Measurements from ENCODE around the gene PITX3.
"Not testable (repeated sequence)": the region's sequence is repeated elsewhere in the genome, so short reads cannot be mapped to it uniquely, and the experiment has no call there.

PITX3 gene

DNA sequence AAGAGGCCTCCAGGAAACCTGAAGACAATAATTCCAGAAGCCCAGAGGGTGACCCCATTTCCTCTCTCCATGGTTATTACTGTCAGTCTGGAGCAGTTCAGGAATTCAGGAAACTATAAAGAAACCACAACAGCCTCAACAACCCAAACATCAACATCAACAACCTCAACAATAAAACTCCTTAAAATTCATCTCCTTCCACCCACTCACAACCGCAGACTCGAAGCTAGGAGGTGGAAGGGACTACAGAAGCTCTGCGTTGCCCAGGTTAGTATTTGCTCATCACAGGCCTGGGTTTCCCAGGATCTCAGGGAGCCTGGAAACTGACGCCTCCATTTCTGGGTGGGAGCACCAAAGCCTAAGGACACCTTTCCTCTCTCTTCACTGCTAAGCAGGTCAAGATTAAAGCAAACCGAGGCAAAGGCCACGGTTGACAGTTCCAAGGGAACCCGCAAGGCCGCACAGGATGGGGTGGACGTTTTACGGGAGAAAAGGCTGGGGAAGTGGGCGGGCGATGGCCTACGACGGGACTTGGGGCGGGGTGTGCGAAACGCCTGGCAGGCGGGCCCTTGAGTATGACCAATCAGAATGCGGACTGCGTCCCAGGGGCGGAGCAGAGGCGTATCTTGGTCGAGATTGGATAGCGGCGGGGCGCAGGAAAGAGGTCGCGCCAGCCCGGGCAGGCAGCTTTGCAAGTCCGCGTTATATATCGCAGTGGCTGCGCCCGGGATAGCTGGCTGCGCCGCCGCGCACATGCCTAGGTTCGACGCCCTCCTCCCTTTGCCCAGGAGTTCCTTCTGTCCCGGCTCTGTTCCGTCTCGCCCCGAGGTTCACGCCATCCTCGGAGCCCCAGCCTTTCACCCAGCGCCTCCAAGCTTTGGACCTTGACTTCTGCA is 15.4 kb downstream of the PITX3 start, which contains the start of gene ELOVL3:
TSS of gene ELOVL3 (plus strand) at position 654 of the 896 bp plus-strand sequence. CDS start 250 bp downstream, outside the sequence.
- DNase-seq: peak; percentile 76 to 80

DNA sequence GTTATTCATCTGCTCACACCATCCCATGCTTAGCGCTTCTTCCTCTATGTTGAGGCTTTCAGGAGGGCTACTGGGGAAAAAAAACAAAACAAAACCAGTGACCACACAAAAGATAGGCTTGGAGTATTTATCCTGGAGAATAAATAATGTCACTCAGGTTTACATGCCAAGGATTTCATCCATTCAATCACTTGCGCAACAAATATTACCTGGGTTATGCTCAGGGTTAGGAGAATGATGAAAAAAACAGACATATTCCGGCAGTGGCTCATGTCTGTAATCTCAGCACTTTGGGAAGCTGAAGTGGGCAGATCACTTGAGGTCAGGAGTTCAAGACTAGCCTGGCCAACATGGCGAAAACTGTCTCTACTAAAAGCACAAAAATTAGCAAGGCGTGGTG is 18.5 kb downstream of the PITX3 start:
- DNase-seq: no peak

DNA sequence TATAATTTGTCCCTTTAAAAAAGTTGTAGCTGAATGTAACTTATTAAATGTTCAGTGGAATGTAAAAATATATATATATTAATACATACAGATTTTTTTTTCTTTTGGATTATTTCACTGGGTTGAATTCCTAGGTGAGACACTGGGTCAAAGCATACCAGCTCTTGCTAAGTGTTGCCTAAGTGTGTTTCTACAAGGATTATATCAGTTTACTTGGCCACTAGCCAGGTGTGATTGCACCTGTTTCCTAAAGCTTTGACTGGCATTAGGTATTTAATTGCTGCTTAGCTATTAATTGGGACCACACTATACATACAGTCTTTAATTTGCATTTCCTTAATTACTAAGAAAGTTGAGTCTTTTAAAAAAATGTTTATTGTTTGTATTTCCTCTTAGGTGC is 20.7 kb downstream of the PITX3 start:
- DNase-seq: no peak

DNA sequence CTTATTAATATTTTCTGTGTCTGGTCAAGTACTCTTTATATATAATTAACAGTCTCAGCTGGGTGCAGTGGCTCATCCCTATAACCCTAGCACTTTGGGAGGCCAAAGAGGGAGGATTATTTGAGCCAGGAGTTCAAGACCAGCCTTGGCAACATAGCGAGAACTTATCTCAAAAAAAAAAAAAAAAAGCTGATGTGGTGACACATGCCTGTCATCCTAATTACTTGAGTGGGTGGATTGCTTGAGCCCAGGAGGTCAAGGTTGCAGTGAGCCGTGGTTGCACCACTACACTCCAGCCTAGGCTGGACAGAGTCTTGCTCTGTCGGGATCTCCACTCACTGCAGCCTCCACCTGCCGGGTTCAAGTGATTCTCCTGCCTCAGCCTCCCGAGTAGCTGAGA is 21.9 kb downstream of the PITX3 start:
- no peak for DNase-seq

DNA sequence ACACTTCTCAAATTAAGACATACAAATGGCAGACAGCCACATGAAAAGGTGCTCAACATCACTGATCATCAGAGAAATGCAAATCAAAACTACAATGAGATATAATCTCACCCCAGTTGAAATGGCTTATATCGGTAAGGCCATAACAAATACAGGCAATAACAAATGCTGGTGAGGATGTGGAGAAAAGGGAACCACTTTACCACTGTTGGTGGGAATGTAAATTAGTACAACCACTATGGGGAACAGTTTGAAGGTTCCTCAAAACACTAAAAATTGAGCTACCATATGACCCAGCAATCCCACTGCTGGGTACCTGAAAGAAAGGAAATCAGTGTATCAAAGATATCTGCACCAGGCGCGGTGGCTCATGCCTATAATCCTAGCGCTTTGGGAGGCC is 27.7 kb downstream of the PITX3 start:
- DNase-seq: not testable (repeated sequence)

DNA sequence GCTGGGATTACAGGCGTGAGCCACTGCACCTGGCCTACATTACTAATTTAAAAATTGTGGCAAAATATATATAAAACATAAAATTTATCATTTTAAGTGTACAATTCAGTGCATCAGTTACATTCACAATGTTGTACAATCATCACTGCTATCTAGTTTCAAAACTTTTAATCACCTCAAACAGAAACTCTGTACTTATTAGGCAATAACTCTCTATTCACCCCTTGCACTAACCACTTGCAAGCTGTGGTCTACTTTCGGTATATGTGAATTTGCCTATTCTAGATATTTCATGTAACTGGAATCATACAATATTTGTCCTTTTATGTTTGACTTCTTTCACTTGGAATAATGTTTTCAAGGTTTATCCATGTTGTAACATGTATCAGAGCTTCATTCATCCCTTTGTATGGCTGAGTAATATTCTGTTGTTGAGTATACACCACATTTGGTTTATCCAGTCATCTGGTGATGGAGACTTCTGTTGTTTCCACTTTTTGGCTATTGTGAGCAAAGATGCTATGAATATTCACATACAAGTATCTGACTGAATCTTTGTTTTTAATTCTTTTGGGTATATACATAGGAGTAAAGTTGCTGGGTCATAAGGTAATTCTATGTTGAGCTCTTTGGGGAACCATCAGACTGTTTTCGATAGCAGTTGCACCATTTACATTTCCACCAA is 29.6 kb downstream of the PITX3 start:
- no peak for DNase-seq

DNA sequence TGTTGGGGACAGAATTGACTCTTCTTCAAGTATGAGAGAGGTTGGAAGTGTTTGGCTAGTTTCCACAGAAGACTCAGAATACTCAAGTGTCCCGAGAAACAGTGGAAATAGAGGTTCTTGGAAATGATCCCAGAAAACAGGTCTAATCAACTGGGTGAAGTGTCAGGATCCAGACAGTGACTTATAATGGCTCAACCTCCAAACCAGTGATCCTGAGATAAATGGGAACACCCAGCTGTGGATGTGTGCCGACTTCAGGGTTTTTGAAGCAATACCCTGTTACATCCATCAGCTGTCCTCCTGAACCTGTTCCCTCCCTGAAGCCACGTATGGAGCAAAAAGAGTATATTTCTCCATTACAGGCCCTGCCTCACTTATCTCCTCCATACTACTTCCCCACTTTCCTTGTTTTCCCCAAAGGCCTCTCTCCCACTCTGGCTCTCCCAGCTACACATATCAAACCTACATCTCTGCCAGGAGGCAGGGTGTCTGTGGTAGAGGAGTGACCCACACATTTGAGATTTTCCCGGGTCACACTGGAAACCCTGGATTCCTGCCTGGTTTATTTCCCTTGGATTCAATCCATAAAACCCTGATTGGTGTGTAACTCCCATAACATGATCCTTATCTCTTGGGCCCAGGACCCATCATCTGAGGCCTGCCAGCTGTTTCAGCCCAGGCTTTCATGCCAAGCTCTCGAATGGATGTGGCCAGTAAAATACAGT is 32.8 kb downstream of the PITX3 start:
- no peak for DNase-seq

DNA sequence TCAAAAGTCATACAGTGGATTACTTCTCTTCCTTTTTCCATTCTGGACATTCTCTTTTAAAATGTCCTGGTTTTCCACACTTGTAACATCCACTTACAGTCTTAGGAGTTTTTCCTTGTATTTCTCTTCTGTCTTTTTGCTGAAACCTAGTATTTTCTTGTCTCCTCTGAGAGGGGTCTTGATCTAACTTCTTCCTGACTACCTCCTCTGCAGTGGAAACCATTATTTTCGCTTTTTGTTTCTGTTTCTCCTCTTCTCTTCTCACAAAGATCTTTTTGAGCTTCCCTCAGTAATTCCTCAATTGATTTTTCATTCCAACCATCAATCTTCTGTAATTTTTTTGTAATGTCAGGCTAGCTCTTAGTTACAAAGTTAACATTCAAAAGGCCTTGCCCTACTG is 38.9 kb downstream of the PITX3 start:
- DNase-seq: no peak

DNA sequence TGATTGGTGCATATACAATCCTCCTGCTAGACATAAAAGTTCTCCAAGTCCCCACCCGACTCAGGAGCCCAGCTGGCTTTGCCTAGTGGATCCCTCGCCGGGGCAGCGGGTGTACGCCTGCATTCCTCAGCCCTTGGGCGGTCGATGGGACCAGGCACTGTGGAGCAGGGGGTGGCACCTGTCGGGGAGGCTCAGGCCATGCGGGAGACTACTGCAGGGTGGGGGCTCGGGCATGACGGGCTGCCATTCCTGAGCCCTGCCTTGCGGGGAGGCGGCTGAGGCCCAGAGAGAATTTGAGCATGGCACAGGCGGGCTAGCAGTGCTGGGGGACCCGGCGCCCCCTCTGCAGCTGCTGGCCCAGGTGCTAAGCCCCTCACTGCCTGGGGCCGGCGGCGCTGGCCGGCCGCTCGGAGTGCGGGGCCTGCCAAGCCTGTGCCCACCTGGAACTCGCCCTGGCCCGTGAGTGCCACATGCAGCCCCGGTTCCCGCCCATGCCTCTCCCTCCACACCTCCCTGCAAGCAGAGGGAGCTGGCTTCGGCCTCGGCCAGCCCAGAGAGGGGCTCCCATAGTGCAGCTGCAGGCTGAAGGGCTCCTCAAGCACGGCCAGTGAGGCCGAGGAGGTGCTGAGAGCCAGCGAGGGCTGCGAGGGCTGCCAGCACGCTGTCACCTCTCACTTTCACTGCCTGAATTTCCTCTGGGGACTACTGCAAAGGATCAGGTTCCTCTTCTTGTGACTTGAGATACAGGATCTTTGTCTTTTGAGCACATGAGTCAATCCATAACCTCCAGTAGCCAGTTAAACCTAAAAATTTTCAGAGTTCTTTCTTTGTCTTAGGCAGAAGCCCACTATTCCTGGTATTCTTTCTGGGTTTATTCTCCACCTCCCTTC is 40.3 kb downstream of the PITX3 start:
- DNase-seq: no peak

DNA sequence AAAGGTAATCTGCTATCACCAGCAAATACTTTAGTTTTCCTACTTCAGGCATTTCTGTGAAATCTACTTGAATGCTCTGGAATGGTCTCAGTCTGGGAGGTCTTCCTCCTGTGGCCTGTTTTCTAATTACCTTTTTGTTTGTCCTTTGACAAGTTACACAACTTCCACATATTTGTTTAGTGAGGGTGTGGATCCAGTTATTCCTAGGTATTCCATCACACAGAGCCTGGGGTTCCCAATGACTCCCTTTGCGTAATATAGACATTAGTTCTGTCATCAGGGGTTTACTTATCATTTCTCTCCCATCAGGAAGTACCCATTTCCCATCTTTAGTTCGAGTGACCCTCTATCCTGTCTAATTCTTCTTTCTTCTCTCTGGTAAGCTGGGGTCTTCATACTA is 43.3 kb downstream of the PITX3 start:
- DNase-seq: no peak

DNA sequence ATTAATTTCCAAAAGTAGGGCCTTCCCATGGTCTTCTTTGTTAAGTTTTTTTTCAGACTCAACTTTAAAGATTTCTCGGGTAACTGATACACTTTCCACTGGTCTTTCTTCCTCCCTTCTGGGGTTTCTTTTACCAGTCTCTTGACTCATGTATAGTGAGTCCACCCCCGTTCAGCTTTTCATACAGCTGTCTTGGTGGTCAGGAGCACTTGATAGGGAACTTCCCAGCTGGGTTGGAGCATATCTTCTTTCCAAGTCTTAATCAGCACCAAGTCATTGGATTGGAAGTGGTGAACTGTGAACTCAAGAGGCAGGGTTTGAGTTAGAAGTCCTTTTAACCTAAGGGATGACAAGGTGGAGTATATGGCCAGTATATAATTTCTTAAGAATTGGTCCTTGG is 44.4 kb downstream of the PITX3 start:
- DNase-seq: no peak

DNA sequence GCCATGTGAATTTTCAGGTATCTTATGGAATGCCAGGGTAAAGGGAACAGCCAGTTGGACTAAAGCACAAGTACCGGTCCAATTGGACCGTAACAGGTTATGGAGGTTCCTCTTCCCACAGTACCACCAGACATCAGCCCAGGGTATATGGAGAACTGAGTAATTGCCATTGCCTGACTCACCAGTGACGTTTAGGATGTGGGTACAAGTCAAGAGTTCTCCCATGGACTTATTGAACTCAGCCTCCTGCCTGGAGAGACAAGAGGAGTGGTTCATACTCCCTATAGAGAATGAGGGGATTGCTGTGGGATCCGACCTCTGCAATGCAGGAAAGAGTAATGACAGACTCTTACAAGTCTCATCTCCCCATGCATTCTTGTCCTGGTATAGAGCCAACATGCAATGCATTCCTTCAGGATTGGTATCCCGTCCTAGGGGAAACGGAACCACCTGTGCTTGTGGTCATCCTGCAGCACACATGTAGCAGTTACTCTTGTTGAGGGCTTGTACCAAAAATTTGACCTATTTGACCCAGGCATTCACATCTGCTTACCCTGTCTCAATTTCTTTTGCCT is 45.9 kb downstream of the PITX3 start:
- DNase-seq: no peak

DNA sequence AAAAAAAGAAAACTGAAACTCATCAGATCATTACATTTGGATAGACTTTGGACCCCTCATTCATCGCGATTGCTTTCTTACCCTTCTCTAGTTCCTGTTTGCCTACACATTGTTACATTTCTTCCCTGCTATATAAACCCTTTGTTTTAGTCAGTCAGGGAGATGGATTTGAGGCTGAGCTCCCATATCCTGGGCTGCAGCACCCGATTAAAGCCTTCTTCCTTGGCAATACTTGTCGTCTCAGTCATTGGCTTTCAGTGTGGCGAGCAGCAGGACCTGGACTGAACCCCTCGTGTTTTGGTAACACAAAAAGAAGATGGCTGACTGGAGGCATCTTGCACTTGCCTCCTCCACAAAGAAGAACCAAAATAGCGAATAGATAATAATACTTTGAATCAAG is 49.4 kb downstream of the PITX3 start:
- no peak for DNase-seq

DNA sequence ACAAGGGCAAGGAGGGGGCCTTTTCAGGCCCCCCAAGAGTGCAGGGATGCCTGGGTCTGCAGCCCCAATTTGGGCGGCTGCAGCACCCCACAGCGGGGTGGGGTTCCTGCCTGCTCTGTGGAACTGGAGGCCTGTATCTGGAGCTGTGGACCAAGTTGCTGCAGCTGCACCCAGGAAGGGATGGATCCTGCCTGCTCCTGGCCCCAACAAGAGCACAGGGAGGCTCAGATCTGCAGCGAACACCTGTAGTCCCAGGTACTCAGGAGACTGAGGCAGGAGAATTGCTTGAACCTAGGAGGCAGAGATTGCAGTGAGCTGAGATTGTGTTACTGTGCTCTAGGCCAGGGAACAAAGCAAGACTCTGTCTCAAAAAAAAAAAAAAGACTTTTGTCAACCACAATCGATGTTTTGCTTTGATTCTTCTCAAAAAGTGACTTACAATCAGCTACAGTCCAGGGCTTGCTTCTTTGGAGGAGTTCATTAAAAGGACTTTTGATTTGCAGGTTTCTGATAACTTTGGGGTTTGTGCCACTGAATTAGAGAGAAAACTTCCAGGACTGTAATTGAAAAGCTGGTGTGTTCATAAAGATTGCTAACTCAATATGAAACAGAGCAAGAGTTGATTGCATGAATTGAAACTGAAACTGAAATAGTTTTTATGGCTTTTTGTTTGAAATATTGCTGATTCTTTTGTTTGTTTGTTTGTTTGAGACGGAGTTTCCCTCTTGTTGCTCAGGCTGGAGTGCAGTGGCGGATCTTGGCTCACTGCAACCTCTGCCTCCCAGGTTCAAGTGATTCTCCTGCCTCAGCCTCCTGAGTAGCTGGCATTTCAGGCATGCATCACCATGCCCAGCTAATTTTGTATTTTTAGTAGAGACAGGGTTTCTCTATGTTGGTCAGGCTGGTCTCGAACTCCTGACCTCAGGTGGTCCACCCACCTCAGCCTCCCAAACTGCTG is 52.1 kb downstream of the PITX3 start:
- not testable (repeated sequence) for DNase-seq

DNA sequence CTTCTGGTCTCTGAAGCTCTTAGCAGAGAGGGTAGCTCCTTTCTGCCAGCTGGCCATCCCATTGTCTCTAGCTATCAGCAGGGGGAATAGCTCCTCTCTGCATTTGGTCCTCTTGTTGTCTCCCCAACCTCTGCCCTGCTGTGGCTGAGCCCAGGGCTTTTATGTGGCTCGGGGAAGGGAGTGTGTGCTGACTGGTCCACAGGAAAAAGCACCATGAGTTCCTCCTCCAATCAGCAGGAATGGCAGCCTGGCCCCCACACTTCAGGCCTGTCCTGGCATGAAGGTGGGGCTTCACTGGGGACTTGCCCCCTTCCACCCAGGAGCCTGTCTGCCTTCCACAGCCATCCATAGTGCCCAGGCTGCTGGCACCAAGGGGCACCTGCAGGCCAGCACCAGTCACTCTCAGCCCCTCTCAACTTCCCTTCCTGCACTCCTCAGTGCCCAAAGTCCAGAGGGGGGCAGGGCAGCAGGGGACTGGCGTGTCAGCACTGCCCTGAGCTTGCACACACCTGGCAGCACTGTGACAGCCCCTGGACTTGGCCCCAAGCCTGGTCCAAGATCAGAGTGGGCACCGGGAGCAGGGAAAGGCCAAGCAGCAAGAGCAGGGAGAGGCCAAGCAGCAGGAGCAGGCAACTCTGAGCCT is 52.9 kb downstream of the PITX3 start:
- no peak for DNase-seq

DNA sequence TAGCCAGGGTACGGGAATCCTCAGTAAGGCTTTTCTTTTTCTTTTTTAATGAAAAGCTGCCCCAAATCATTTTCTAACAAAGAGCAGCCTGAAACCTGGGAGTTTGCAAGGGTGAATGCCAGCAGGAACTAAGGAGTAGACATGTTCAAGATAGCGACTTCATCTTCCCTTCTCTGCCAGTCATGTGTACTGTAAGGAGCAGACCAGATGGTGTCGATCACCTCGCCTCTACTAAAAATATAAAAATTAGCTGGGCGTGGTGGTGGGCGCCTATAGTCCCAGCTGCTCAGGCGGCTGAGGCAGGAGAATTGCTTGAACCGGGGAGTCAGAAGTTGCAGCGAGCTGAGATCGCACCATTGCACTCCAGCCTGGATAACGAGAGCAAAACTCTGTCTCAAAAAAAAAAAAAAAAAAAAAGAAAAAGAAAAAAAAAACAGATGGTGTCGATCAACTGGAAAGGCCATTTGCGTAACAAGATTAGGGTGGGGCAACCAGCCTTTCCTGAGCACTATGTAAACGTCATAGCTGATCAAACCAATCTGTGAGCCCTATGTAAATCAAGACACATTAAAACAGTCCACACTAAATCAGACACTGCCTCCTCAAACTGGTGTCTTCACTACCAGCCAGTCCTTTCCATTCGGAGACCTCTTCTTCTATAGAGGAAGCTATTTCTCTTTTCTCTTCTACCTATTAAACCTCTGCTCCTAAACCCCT is 55.3 kb downstream of the PITX3 start:
- DNase-seq: no peak

DNA sequence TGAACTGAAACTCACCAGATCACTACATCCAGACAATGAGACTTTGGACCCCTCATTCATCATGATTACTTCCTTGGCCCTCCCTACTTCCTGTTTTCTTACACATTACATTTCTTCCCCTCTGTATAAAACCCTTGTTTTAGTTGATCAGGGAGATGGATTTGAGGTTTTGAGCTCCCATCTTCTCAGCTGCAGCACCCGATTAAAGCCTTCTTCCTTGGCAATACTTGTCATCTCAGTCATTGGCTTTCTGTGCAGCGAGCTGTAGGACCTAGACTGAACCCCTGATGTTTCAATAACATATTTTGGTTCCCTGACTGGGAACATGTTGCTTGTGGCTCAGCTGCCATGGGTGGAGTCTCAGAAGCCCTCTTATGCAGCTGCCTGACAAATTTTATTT is 56.0 kb downstream of the PITX3 start:
- DNase-seq: no peak

DNA sequence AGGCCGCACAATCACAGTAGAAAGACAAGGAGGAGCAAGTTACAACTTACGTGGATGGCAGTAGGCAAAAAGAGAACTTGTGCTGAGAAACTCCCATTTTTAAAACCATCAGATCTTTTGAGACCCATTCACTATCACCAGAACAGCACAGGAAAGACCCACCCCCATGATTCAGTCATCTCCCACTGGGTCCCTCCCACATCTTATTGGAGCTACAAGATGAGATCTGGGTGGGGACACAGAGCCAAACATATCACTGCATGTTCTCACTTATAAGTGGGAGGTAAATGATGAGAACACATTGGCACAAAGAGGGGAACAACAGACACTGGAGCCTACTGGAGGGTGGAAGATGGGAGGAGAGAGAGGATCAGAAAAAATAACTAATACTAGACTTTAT is 56.7 kb downstream of the PITX3 start:
- no peak for DNase-seq

Data from stimulated activated CD4-positive, alpha-beta T cell treated with anti-CD3 and anti-CD28 coated beads, Interleukin-4, amount 100 ng/mL, for 4 hours (primary cell).